RWPE2 (cell line): ENCODE data around the gene PSMD8.

ENCODE experiments used
- ATAC-seq: fragments of 200-7000 bp; cut with Tn5 transposase; 3 replicates; pipeline ENCODE4 v1.9.1; 2021; ENCODE audit warnings: low read depth
- DNase-seq: peaks from one replicate; pipeline ENCODE4 v3.0.0-alpha.2; 2020; ENCODE audit warnings: low spot score
- H3K27ac ChIP-seq: fragments of 450-650 bp; 2 replicates; pipeline ENCODE4 v1.5.1; 2017; ENCODE audit warnings: mild to moderate bottlenecking; ENCODE audit not compliant: poor library complexity, severe bottlenecking
- H3K27me3 ChIP-seq: fragments of 250-450 bp; sonication (Bioruptor Pico); 2 replicates; pipeline ENCODE4 v1.5.1; 2021; ENCODE audit warnings: mild to moderate bottlenecking, moderate library complexity; ENCODE audit not compliant: insufficient read depth, poor library complexity, severe bottlenecking
- H3K36me3 ChIP-seq: fragments of 250-450 bp; sonication (Bioruptor Pico); 2 replicates; pipeline ENCODE4 v1.5.1; 2020; ENCODE audit warnings: low read depth, mild to moderate bottlenecking, moderate library complexity
- H3K4me1 ChIP-seq: fragments of 250-450 bp; sonication (Bioruptor Pico); 2 replicates; pipeline ENCODE4 v1.5.1; 2021; ENCODE audit warnings: mild to moderate bottlenecking, moderate library complexity; ENCODE audit not compliant: insufficient read depth, poor library complexity, severe bottlenecking
- H3K4me3 ChIP-seq: fragments of 250-450 bp; sonication (Bioruptor Pico); 2 replicates; pipeline ENCODE4 v1.5.1; 2021; ENCODE audit warnings: mild to moderate bottlenecking, moderate library complexity; ENCODE audit not compliant: severe bottlenecking
- H3K9me3 ChIP-seq: fragments of 250-450 bp; sonication (Bioruptor Pico); 2 replicates; pipeline ENCODE4 v1.5.1; 2021; ENCODE audit warnings: mild to moderate bottlenecking, moderate library complexity; ENCODE audit not compliant: severe bottlenecking
- CTCF ChIP-seq: fragments of 450-650 bp; IDR thresholded peaks from one replicate; pipeline ENCODE4 v1.5.1; 2017; ENCODE audit warnings: mild to moderate bottlenecking, moderate library complexity; ENCODE audit not compliant: poor library complexity, severe bottlenecking

The PSMD8 gene

GRCh38 chr19:38430931-38431330, 56.6 kb downstream of the PSMD8 start:
- H3K36me3 ChIP-seq: no peaks in the 10 kb centered on the region
- peaks cover 5% of the 10 kb centered on the region for H3K27me3 ChIP-seq
- no peaks in the 10 kb centered on the region for H3K4me1 ChIP-seq
- no peak for DNase-seq
- TF ChIP-seq CTCF: no peak
- ATAC-seq: no peak
- no peak overlapping the region for H3K4me3 ChIP-seq
- no peaks in the 10 kb centered on the region for H3K9me3 ChIP-seq
- no peak overlapping the region for H3K27ac ChIP-seq

GRCh38 chr19:38433268-38433733, 58.9 kb downstream of the PSMD8 start, which contains the start of gene RYR1:
Gene RYR1 (plus strand): TSS chr19:38433691. CDS start chr19:38433830, 139 bp downstream.
- Histone ChIP-seq H3K4me1 (no peaks in the 10 kb centered on the region), H3K36me3 (no peaks in the 10 kb centered on the region), H3K27me3 (peaks cover 5% of the 10 kb centered on the region), H3K9me3 (no peaks in the 10 kb centered on the region), H3K27ac (no peak within 1 kb of the TSS), H3K4me3 (no peak within 1 kb of the TSS)
- no peak for DNase-seq
- ATAC-seq: peak; percentile 79
- TF ChIP-seq CTCF: no peak
